ENCODE data around the gene NRP2. TPM values are rescaled to one million over a fixed set of nuclear protein-coding genes. Genes with fewer than 3 reads are reported as not detected.

NRP2 gene
- total and polyA plus RNA-seq, 4 donors = 3.8 to 17.7 (median 12.2) TPM

DNA sequence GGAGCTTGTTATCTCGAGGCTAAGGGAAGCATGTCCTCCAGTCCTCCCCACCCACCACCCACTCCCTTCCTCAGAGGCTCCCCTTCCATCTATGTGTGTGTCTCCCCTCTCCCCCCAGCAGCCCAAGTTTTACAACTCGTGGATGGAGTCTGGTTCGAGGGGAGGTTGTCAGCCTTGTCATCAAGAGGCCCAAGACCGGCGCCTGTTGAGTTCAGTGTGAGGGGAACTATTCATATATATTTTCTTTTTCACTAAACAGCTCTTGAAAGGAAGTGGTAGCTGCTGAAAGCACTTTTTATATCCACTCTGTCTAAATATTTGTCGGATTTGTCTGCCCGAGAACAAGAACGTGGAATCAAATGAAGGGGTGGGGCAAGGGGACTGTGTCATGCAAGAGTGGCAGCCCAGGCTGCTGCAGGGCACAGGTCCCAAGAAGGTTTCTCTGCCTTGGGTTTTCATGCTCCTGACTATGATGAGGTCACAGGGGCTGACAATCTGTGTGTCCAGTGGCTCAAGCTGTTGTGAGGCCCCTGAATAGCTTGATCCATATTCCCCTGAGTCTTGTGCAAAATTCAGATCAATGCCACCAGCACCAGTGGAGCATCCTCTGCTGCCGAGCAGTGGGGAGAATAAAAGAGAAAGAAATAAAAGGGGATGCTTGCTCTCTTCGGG, 35.0 kb downstream of the NRP2 start:
- 79% methylated on average over 10 of the region's 10 CpGs for WGBS

DNA sequence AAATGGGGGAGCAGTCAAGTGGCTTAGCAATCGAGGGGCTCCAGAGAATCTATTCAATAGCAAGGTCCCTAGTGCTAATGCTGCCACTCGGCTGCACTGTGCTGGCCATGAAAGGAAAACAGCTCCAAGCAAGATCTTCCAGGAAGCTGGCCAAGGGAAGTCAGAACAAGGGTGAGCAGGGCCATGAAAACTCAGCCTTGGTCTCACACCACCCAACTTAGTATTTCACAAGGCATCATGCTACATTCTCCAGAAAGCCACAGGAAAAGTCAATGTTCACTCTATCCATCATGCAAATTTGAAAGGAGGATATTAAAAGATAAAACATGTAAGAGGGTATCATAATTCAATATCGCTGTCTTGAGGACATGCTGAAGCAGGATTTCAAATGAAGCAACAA, 35.7 kb downstream of the NRP2 start:
- Histone ChIP-seq H3K36me3 (ENCODE audit: control insufficient read depth in 4 of 4, insufficient read depth in 3 of 4, low read depth in 1 of 4, low read length in 3 of 4) (no peaks in the 10 kb centered on the region), H3K27ac (ENCODE audit: low read depth in 1 of 2, low read length in 2 of 2) (no peak overlapping the region), H3K9ac (ENCODE audit: low read depth in 1 of 2, low read length in 2 of 2) (no peak overlapping the region), H3K4me1 (ENCODE audit: control insufficient read depth in 4 of 4, insufficient read depth in 4 of 4, low read length in 3 of 4) (peaks cover 0 to 2% (median 0%) of the 10 kb centered on the region in 4 donors), H3K27me3 (ENCODE audit: control insufficient read depth in 4 of 4, insufficient read depth in 4 of 4, low read length in 3 of 4) (no peaks in the 10 kb centered on the region), H3K9me3 (ENCODE audit: control insufficient read depth in 4 of 4, low read length in 3 of 4) (no peaks in the 10 kb centered on the region), H3K4me3 (ENCODE audit: low read depth in 1 of 3, low read length in 3 of 3) (no peak overlapping the region)
- WGBS = 82% methylated on average over 3 of the region's 3 CpGs
- no peak for DNase-seq (ENCODE audit: low spot score)
- no peak for TF ChIP-seq RXRA (IDR thresholded peaks at IDR 0.05)
- TF ChIP-seq YY1 (IDR thresholded peaks at IDR 0.05) = no peak

More for the DNA sequence above, 35.0 kb downstream of the NRP2 start:
- Histone ChIP-seq H3K4me1 (ENCODE audit: control insufficient read depth in 4 of 4, insufficient read depth in 4 of 4, low read length in 3 of 4) (peaks cover 0 to 2% (median 0%) of the 10 kb centered on the region in 4 donors), H3K9ac (ENCODE audit: low read depth in 1 of 2, low read length in 2 of 2) (no peak overlapping the region), H3K27ac (ENCODE audit: low read depth in 1 of 2, low read length in 2 of 2) (no peak overlapping the region), H3K9me3 (ENCODE audit: control insufficient read depth in 4 of 4, low read length in 3 of 4) (no peaks in the 10 kb centered on the region), H3K27me3 (ENCODE audit: control insufficient read depth in 4 of 4, insufficient read depth in 4 of 4, low read length in 3 of 4) (no peaks in the 10 kb centered on the region), H3K36me3 (ENCODE audit: control insufficient read depth in 4 of 4, insufficient read depth in 3 of 4, low read depth in 1 of 4, low read length in 3 of 4) (no peaks in the 10 kb centered on the region), H3K4me3 (ENCODE audit: low read depth in 1 of 3, low read length in 3 of 3) (no peak overlapping the region)
- TF ChIP-seq YY1 (IDR thresholded peaks at IDR 0.05) (no peak), RAD21 (IDR thresholded peaks at IDR 0.05) (no peak), NR2F2 (IDR thresholded peaks at IDR 0.05) (no peak), EGR1 (IDR thresholded peaks at IDR 0.05; ENCODE audit: low read depth in 2 of 2) (no peak), HNF4A (conservative IDR thresholded peaks at IDR 0.05) (no peak), FOXA1 (IDR thresholded peaks at IDR 0.05) (no peak), TAF1 (conservative IDR thresholded peaks at IDR 0.05) (no peak), FOXA2 (IDR thresholded peaks at IDR 0.05) (no peak), SP1 (IDR thresholded peaks at IDR 0.05) (no peak), JUND (IDR thresholded peaks at IDR 0.05) (no peak), GABPA (IDR thresholded peaks at IDR 0.05 in 1 of 2, conservative IDR thresholded peaks at IDR 0.05 in 1 of 2) (no peak)
- TF ChIP-seq, protein P1, sequence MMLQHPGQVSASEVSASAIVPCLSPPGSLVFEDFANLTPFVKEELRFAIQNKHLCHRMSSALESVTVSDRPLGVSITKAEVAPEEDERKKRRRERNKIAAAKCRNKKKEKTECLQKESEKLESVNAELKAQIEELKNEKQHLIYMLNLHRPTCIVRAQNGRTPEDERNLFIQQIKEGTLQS (IDR thresholded peaks at IDR 0.05) = no peak
- TF ChIP-seq, protein P2, sequence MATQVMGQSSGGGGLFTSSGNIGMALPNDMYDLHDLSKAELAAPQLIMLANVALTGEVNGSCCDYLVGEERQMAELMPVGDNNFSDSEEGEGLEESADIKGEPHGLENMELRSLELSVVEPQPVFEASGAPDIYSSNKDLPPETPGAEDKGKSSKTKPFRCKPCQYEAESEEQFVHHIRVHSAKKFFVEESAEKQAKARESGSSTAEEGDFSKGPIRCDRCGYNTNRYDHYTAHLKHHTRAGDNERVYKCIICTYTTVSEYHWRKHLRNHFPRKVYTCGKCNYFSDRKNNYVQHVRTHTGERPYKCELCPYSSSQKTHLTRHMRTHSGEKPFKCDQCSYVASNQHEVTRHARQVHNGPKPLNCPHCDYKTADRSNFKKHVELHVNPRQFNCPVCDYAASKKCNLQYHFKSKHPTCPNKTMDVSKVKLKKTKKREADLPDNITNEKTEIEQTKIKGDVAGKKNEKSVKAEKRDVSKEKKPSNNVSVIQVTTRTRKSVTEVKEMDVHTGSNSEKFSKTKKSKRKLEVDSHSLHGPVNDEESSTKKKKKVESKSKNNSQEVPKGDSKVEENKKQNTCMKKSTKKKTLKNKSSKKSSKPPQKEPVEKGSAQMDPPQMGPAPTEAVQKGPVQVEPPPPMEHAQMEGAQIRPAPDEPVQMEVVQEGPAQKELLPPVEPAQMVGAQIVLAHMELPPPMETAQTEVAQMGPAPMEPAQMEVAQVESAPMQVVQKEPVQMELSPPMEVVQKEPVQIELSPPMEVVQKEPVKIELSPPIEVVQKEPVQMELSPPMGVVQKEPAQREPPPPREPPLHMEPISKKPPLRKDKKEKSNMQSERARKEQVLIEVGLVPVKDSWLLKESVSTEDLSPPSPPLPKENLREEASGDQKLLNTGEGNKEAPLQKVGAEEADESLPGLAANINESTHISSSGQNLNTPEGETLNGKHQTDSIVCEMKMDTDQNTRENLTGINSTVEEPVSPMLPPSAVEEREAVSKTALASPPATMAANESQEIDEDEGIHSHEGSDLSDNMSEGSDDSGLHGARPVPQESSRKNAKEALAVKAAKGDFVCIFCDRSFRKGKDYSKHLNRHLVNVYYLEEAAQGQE (IDR thresholded peaks at IDR 0.05) = no peak
- TF ChIP-seq, protein P3, sequence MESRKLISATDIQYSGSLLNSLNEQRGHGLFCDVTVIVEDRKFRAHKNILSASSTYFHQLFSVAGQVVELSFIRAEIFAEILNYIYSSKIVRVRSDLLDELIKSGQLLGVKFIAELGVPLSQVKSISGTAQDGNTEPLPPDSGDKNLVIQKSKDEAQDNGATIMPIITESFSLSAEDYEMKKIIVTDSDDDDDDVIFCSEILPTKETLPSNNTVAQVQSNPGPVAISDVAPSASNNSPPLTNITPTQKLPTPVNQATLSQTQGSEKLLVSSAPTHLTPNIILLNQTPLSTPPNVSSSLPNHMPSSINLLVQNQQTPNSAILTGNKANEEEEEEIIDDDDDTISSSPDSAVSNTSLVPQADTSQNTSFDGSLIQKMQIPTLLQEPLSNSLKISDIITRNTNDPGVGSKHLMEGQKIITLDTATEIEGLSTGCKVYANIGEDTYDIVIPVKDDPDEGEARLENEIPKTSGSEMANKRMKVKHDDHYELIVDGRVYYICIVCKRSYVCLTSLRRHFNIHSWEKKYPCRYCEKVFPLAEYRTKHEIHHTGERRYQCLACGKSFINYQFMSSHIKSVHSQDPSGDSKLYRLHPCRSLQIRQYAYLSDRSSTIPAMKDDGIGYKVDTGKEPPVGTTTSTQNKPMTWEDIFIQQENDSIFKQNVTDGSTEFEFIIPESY (IDR thresholded peaks at IDR 0.05) = no peak
- DNase-seq (ENCODE audit: low spot score) = no peak
